Measurements from ENCODE around the gene ERFL. TPM values are rescaled to one million over a fixed set of nuclear protein-coding genes. Genes with fewer than 3 reads are reported as not detected.

Gene ERFL
- total RNA-seq = not detected in 2 replicates

GRCh38 chr19:41928221-41928683 lies at the start of gene ERFL:
TSS of gene ERFL (minus strand) at chr19:41928449. CDS start at chr19:41912919, 15,530 bp downstream.

GRCh38 chr19:41959056-41960053 lies 31.1 kb upstream of the ERFL start, which contains the start of gene RABAC1:
TSS of gene RABAC1 (minus strand) at chr19:41959321. CDS start at chr19:41959292, 29 bp downstream.

GRCh38 chr19:41882568-41883462 lies 45.4 kb downstream of the ERFL start, which contains the start of gene ARHGEF1:
TSS of gene ARHGEF1 (plus strand) at chr19:41883184. CDS start at chr19:41888083, 4,899 bp downstream.

GRCh38 chr19:41876847-41877832 lies 51.1 kb downstream of the ERFL start, which contains the start of gene CD79A:
TSS of gene CD79A (plus strand) at chr19:41877279. CDS start at chr19:41877305, 26 bp downstream.

GRCh38 chr19:41859618-41860418 lies 68.4 kb downstream of the ERFL start, which contains the start of gene RPS19:
TSS of gene RPS19 (plus strand) at chr19:41860255. CDS start at chr19:41860775, 520 bp downstream.

Small RNA genes within 50 kb of the gene (small RNA-seq; reads per million reads assigned to genes)
- gene MIR6797 = not detected

Other genes starting within 250 kb of the ERFL start
- gene CEACAM7, start 240.2 kb downstream of the ERFL start, total RNA-seq = not detected in 2 replicates
- gene CEACAM5, start 219.8 kb downstream of the ERFL start, total RNA-seq = not detected in 2 replicates
- not detected in 2 replicates for gene CEACAM6, start 172.9 kb downstream of the ERFL start, total RNA-seq
- gene CEACAM3, start 131.9 kb downstream of the ERFL start, total RNA-seq = not detected in 2 replicates
- gene LYPD4, start 83.8 kb downstream of the ERFL start, total RNA-seq = not detected in 2 replicates
- not detected in 2 replicates for gene DMRTC2, start 83.4 kb downstream of the ERFL start, total RNA-seq
- gene RPS19, start 68.2 kb downstream of the ERFL start, total RNA-seq = 446 and 467 TPM in 2 replicates
- gene CD79A, start 51.2 kb downstream of the ERFL start, total RNA-seq = 0.12 TPM in 1 of 2 replicates, not detected in the other
- 48.1 and 49.5 TPM in 2 replicates for gene ARHGEF1, start 45.3 kb downstream of the ERFL start, total RNA-seq
- 109 and 121 TPM in 2 replicates for gene RABAC1, start 30.9 kb upstream of the ERFL start, total RNA-seq
- gene ATP1A3, start 65.8 kb upstream of the ERFL start, total RNA-seq = not detected in 2 replicates
- 0.12 and 0.32 TPM in 2 replicates for gene GRIK5, start 141.8 kb upstream of the ERFL start, total RNA-seq
- gene ZNF574, start 147.7 kb upstream of the ERFL start, total RNA-seq = 28.2 and 28.4 TPM in 2 replicates
- gene POU2F2, start 204.0 kb upstream of the ERFL start, total RNA-seq = 2.9 and 5.3 TPM in 2 replicates

Data from hair follicle dermal papilla cell (primary cell).